ENCODE measurements around the gene FBXL22.

The FBXL22 gene, protein sequence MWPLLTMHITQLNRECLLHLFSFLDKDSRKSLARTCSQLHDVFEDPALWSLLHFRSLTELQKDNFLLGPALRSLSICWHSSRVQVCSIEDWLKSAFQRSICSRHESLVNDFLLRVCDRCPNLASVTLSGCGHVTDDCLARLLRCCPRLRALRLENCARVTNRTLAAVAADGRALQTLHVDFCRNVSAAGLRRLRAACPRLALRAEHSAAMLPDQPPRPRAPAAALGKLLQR

DNA sequence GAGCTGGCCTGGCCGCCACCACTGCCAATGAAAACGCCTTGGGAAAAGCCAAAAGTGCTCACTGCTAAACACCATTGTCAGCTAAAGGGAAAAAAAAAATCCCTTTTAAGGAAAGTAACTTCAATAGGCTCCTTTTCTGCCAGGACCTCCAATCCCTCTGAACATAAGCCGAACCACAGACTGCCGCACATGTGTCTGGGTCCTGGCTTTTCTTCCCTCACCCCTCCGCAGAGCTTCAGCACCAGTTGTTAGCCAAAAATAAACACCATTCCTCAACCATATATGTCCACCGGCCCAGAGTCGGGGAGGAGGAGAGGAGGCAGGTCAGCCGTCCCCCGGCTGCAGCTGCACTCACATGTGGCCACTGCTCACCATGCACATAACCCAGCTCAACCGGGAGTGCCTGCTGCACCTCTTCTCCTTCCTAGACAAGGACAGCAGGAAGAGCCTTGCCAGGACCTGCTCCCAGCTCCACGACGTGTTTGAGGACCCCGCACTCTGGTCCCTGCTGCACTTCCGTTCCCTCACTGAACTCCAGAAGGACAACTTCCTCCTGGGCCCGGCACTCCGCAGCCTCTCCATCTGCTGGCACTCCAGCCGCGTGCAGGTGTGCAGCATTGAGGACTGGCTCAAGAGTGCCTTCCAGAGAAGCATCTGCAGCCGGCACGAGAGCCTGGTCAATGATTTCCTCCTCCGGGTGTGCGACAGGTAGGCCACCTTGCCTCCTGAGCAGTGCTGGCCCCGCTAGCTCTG lies at the start of gene FBXL22:
TSS of gene FBXL22 (plus strand) at position 350 of the 753 bp plus-strand sequence. CDS start at position 356, 6 bp downstream.
- DNase-seq (ENCODE audit: low spot score) = peak; percentile 21

DNA sequence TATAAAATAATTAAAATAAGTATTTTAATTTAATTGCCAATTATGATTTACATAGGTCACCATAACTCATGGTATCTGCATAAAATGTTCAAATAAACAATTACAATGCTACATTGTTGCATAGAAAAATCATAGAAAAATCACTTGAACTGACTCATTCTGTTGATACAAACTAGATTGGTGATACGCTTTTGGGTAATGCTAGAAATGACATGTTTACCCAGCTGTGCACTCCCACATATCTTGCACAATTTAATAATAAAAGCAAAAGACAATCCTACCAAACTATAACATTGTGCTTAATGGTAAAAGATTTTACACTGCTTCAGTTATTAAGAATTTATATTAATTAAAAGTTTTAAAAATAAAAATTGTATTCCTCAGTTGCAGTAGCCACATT lies 45.8 kb upstream of the FBXL22 start:
- peak; percentile 30 for DNase-seq (ENCODE audit: low spot score)

DNA sequence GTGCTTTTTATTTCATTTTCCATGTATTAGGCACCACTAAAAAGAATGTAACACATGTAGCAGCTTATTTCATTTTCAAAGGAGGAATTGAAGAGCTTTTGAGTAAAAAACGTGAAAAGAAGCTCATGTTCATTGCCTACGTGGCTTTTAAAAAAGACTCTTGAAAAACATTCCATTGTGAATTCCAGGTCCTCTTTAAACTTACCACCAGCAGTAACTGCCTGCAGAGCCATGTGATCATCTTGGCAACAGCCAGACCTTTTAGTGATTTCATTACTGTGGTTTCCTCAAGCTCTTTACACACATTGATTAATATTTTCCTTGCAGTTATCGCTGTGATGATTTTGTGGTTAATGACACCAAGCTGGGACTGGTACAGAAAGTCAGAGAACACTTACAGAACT lies 43.8 kb upstream of the FBXL22 start:
- peak; percentile 91 for DNase-seq (ENCODE audit: low spot score)

DNA sequence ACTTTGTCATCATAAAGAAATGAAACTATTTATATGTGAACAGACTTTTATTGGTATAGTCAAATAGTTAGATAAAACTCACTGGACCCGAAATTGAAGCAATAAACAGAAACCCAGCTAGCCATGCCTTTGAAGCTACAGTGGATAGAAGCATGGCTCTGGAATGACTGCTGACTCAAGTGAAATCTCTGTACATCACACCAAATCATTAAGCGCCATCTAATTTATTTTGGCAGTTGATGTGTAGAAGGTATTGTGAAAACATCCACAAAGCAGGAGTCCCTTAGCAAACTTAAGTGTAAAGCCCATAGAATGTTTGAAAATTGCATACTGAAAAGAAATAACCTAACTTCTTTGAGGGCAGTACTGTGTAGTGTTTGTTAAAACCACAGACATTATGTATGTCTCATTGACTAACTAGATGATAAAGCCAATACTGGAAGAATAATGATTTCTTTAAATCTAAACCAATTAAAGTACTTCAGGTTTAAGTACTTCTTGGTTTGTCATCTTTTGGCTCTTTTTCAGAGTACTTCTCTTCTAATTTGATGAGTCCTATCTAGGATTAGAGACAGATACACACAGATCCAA lies 42.8 kb upstream of the FBXL22 start:
- DNase-seq (ENCODE audit: low spot score) = no peak

DNA sequence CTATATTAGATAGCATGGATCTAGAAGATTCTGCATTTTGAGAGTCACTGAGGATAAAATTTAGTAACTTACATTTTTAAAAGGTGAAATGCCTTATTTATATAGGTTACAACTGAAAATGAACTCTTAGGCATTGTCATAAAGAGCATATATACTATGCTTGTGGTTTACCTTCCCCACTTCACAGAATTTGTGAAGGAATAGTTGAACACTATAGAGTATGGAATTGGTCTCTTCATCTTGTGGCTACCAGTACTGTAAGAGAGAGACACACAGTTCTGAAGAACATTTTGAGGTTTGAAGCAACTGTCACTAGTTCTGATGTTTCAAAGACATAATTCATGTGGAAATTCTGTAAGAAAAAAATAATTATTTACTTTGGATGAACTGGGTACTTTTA lies 41.7 kb upstream of the FBXL22 start:
- DNase-seq (ENCODE audit: low spot score) = no peak

DNA sequence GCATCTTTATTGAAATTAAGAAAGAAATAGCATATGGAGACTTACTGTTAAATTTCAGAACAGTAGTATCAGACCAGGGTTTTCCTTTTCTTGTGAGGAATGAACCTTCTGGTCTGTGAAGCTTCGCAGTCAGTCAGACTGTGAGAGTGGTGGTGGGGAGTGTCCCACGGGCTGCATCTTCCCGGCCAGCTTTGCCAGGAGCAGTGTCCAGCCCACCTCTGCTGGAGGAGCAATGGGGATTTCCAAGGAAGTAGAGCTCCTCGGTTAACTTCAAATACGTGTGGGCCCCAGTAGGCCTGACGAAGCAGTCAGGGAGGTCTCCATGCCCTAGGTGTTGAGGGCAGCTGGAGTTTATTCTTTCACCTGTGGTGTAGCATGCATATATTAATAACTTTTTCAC lies 40.9 kb upstream of the FBXL22 start:
- no peak for DNase-seq (ENCODE audit: low spot score)

DNA sequence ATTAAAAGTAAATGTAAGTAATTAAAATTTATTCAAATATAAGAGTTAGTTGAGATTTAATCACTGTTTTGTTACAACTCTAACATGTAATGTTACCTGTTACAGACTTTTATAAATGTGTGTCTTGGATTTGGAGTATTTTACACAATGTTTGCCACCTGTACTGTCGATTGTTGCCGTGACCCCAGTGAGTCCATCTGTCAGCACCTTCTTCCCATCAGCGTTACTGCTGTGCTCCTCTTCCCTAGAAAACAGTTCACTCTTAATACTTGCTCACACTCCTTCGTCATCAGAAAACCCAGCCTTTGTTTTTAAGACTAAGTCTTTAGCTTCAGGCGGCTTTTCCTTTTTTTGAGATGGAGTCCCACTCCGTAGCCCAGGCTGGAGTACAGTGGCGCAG lies 40.5 kb upstream of the FBXL22 start:
- DNase-seq (ENCODE audit: low spot score) = no peak

DNA sequence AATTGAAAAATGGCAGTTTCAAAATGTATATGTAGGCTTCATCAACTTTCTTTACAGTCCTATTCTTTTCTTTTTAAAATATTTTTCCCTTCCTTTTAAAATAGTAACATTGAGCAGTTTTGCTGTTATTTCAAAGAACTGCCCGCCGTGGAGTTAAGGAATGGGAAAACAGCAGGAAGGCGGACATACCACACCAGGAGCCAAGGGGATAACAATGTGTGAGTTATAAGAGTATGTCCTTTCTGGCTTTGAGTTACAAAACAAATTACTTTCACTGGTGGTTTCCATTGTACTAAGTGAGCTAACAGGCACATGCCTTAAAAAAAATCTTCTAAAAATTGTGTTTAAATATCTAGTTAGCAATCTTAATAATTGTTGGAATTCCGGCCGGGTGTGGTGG lies 37.4 kb upstream of the FBXL22 start:
- DNase-seq (ENCODE audit: low spot score) = no peak

DNA sequence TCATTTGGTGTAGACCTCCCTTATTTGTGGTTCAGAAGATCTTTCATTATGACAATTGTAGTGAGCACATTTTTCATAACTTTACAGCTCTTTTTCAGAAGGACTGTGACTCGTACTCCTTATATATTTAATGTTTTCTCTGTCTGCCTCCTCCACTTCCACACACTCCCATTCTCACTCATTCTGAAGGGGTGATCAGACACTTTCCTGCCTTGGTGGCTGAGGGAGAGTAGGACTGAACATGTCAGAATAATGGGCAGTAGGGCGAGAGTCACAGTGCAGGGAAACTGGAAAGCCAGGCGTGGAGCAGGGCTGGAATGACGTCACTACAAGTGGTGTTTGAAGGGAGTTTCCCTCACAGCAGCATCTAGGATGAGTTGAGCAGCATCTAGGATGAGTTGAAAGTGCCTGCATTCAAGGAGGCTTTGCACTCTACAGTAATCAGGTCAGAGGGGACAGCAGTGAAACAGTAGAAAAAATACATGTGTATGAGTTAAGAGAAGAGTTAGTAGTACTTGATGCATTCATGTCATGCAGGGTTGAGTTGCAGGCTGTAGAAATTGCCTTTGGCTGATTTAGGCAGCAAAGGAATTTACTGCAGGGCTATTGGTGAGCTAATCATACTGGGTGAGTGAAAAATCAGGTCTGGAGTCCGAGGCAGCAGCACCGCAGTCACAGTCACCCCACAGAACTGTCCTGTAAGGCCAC lies 36.3 kb upstream of the FBXL22 start:
- DNase-seq (ENCODE audit: low spot score) = no peak

DNA sequence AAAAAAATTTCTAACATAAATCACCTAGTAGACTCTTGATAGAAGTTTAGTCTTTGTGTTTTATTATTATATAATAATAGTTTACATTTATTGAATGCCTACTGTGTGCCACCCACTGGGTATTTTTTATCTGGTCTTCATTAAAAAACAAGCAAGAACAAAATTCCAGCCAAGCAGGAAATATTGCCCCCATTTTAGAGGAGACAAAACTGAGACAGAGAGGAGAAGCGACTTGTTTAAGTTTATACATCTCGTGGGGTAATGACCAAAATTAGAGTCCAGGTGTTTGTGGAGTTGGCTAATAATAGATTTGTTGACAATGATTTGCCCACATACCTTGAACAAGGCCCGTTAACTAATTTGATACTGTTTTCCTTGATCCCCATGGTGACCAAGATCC lies 33.1 kb upstream of the FBXL22 start:
- no peak for DNase-seq (ENCODE audit: low spot score)

DNA sequence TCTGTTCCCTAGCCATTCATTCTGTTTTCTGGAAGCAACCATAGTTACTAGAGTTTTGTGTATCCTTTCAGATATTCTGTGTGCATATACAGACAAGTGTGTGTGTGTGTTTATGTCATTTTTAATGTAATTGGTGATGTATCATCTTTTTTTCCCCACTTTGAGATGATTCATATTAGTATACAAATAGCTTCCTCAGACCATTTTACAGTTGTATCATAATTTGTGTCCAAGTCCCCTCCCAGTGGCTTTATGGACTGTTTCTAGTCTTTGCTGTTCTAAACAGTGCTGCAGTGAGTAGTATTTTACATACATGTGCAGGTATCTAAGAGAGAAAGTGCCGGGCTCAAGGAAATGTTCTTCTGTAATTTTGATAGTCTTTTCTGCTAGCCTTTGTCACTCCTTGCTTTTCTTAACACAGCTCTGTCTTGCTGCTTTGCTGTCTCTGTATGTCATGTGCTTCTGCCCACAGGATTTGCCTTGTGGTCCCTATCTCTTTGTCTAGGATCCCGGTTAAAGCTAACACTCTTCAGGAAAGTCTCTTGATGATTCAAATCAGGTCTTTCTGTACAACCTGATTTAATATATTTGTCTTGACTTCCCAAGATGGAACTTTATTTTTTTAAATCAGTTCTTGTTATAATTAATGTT lies 31.5 kb upstream of the FBXL22 start:
- DNase-seq (ENCODE audit: low spot score) = no peak

DNA sequence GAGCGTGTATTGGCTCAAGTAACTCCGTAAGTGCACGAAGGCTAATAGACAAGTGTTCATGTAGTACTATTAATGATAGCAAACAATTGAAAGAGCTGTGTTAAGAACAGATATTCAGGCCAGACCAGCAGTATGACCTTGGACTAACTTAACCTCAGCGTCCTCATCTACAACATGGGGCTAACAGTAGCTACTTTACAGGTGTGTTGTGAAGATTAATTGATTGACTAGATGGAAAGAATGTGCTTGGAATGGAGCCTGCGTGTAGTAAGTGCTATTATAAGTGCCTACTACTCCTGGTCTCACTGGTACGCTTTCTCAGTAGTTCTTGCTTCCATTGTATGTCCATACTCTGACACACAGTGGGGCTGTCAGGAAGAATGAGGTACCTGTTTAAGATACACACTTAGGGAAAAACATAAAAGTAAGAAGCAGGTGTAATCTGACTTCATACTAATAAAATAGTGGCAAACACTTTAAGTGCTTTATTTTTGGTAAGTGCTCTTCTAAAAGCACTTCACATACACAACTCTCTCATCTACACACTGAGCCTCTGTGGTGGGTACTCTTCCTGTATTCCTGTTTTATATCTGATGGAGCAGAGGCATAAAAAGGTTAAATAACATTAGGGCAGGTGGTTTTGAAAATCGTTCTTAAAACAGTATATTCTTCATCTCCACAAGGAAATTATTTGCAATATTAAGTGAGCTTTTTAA lies 24.3 kb upstream of the FBXL22 start:
- DNase-seq (ENCODE audit: low spot score) = no peak

DNA sequence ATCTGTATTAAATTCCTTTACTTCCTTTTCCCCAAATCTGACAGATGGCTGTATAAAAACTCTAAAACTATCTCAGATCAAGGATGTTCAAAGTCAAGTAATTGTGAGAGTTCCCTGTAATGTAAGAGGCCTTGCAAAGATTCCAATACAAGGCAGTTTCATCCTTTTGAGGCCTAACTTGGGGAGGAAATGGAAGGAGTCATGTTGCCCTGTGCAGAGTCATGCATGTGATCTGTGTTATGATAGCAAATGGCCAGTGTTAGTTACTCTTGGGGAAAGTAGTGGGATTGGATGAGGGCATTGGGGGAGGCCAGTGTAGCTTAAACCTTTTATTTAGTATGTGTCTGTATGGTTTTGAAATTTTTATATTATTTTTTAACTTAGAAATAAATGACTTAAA lies 23.7 kb upstream of the FBXL22 start:
- DNase-seq (ENCODE audit: low spot score) = no peak

DNA sequence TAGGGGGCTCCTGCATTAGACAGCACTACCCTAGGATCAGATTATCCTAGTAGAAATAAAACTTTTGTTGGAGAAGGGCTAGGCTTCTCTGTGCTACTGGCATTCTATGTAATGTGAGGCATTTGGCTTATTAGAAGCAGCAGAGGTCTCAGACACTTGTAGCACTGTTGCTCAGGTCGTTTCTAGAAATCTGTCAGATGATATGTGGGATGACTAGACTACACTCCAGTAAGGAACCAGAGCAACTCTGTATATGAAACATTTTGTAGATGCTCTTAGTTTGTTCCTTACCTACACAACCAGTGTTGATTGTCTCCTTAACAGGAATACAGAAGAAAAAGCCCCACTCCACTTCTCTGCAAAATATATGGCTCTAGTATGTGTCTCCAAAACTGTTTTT lies 21.9 kb upstream of the FBXL22 start:
- DNase-seq (ENCODE audit: low spot score) = no peak

DNA sequence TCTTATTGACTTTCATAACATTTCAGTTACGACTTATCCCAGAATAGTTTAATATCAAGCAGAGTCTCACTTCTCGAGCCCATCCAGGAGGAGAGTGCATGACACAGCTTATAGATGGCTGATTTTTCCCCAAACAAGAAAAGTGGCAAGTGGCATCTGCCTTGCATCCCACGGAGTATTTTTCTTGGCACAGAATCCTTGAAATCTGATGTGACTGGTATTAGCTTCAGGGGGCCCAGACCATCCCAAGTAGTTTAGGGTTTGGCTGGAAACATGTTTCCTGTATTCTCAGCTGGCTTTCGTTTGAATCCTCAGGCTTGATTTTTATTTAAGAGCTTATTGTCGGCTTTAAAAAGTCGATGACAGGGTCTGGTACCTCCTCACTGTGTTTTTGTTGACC lies 20.7 kb upstream of the FBXL22 start:
- DNase-seq (ENCODE audit: low spot score) = no peak

DNA sequence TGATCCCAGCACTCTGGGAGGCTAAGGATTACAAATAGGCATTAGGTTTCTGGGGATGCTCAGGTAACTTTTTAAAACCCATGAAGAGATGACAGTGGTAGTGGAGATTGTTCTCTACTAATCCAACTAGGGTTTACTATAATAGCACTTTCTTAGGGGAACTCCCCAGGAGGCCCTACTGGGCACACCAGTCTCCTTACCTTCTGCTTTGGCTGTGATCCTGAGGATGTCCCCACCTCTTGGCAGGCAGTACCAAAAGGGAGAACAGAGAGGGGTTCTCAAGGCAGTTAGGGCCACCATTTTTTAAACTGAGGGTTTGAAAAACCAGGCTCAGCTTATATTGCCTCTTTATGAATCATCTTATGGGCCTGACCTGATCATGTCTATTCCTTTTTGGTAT lies 15.0 kb upstream of the FBXL22 start:
- DNase-seq (ENCODE audit: low spot score) = no peak

DNA sequence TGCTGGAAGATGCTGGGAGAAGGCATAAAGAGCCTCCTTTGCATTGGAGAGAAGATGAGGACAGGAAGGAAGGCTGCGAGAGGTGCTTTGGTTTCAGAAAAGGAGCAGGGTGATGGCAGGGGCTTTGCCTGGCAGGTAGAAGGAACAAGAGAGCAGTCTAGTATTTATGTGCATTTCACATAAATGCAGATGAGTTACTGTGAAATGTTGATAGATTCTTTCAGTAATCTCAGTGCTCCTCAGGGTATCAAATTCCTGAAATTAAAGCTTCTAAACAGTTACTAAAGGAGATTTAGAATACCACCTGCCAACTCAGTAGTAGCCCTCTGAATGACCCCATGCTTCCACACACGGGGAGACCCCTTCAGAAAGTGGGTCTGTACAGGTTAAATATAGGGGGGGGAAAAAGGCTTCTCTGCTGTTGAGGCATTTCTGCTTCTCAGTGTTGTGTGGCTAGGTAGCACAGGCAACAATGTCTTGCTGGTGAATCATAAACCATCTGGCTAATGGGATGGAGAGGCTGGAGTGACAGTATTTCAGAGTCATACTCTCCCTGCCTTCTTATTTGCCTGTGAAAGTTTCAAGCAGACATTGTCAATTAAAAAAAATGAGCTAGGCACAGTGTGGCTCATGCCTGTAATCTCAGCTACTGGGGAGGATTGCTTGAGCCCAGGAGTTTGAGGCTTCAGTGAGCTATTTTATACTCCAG lies 14.3 kb upstream of the FBXL22 start:
- peak; percentile 93 for DNase-seq (ENCODE audit: low spot score)

DNA sequence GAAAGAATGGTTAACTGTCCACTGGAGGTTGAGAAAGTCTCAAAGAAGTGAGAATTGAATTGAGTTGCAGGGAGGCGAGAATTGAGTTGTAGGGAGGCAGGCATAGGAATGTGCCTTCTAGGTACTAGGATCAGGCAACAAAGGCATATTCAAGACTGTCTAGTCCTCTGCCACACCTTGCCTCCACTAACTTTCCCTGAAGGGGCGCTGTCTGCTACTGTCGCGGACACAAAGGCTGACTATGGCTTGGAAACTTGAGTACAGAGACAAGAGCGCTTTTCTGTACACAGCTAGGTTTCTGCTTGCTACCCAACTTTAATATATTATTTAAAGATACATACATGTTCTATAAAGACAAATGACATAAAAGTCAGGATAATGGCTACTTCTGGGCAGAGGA lies 10.4 kb upstream of the FBXL22 start:
- DNase-seq (ENCODE audit: low spot score) = no peak

DNA sequence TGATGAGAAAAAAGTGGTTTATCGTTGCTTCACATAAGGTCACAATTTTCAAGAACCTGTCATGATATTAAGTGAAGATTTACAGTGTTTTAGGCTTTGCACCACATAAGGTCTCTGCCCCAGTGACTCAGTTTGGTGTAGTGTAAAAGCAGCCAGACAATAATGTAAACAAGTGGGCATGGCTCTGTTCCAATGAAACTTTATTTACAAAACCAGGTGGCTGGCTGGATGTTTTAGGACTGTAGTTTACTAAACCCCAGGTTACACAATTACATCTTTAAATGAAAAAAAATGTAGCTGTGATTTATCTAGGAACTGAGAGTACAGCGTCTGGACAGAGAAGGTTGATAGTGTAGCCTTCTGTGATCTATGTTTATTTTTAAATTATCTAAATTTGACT lies 9.7 kb upstream of the FBXL22 start:
- DNase-seq (ENCODE audit: low spot score) = no peak

DNA sequence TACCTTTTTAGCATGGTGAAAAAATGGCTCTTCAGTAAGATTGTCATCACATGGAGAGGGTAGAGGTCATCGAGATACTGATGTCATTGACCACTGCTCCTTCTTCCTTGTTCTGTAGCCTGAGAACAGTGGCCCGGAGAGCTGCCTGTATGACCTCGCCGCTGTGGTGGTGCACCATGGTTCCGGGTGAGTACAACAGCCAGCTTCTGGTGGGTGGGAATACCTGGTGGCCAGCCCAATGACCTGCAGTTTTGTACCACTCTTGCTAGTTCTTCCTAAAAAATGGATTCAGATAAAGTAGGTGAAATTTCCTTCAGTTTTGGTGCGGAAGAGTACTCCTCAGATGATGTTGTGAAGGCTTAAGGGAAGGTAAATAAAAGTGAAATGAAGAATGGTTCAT lies 8.4 kb upstream of the FBXL22 start:
- DNase-seq (ENCODE audit: low spot score) = no peak

All from AG08395 (cell line).